HG02623 (cell line): Measurements from ENCODE around the gene ANKRD12.
"Not testable (repeated sequence)": the region's sequence is repeated elsewhere in the genome, so short reads cannot be mapped to it uniquely, and the experiment has no call there.

Experiments used
- ATAC-seq: cut with Tn5 transposase; IDR thresholded peaks from one replicate; pipeline ENCODE4 v1.9.1; 2021; ENCODE audit warnings: moderate library complexity; ENCODE audit not compliant: unreplicated experiment

Gene ANKRD12

DNA sequence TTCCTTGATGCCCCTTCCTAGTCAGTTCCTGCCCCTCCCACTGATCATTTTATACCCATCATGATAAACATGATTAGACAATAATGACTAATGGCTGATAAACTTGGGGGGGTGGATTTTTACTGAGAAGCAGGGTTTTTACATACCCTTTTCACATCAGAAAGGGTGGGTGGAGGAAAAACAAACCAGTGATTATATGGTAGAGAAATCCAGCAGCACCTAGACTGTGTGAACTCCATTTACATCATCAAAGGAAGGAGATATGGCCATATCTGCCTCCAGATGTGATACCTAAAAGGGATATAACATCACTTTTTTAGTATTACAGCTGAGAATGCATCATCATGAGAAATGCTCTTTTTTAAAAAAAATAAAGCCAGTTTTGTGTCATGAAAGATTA is 89.9 kb downstream of the ANKRD12 start:
- ATAC-seq = no peak

DNA sequence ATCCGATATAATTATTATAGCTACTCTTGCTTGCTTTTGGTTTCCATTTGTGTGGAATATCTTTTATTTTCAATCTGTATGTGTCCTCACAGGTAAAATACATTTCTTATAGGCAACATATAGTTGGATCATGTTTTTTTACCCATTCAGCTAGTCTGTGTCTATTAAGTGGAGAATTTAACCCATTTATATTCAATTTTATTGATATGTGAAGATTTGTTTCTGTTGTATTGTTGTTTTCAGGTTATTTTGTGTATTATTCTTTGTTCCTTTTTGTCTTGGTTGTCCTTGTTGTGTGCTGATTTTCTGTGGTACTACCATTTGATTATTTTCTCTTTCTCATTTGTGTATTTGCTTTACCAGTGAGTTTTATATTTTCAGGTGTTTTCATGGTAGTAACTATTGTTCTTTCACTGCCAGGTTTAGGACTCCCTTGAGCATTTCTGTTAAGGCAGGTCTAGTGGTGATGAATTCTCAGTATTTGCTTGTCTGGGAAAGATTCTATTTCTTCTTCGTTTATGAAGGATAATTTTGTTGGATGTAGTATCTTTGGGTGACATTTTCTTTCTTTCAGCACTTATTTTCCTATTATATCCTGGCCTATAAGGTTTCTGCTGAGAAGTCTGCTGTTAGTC is 95.4 kb downstream of the ANKRD12 start:
- no peak for ATAC-seq

DNA sequence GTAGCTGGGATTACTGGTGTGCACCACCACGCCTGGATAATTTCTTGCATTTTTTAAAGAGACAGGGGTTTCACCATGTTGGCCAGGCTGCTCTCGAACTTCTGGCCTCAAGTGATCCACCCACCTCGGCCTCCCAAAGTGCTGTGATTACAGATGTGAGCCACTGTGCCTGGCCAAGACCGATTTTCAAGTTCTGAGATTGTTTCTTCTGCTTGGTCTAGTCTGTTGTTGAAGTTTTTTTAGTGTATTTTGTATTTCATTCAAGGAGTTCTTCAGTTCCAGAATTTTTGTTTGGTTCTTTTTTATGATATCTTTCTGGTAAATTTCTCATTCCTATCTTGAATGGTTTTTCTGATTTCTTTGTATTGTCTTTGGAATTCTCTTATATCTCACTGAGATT is 96.4 kb downstream of the ANKRD12 start:
- no peak for ATAC-seq

DNA sequence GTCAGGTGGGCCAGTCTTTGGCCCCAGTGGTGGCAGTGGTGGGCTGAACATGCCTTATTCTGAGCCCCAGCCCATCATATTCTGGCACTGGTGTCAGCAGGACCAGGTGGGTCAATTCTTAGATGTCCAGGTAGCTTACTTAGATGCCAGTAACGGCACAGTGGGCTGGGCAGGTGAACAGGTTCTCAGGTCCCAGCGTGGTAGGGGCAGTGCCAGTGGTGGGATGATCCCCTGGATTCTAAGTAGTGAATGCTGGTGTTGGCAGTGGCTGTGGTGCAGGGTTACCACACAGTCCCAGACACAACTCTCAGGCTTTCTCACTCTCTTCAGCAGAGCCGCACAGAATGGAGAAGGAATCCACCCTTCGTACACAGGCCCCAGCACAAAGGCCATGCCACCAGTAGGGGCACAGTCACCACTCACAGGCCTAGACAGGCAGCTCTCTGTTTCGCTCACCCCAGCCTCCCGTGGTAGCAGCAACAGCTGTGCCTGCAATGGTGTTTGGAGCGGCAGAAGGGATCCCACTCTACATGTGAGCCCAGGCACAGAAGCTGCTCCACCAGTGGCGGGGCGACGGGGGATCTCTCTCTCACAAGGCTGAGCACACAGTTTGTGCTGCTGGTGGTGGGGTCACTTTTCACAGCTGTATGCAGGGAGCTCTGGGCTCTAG is 97.3 kb downstream of the ANKRD12 start:
- ATAC-seq = no peak

DNA sequence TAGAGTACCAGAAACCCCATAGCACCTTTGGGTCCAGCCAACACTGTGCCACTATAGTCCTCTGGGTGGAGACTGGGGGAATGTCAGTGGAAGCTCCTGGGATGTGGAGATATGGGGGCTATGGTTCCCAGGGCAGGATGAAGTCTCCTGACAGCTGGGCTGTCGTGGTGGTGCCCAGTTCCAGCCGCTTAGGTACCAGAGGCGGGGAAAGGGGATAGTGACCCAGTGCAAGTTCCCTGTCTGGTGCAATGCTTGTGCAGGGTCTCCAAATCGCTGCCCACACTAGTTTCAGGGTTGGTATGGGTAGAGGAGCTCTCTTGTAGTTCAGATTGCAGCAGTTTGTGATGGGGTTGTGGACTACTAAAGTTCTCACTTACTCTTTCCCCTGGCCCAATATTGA is 97.9 kb downstream of the ANKRD12 start:
- ATAC-seq = no peak

DNA sequence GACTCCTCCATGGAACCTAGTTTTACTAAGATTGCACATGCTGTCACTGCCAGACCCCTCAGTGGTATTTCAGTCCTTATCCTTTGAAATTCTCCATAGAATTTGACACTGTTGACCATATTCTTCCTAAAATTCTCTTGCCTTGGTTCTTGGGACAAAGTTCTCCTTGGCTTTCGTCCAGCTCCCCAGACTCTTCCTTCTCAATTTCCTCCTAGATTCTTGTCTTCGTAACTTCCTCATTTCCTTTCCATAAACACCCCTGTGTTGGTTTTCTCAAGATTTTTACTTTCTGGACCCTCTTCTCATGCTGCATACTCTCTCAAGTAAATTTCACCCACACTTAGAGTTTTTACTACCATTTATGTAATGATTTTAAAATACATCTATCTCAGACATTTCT is 101.4 kb downstream of the ANKRD12 start:
- no peak for ATAC-seq

DNA sequence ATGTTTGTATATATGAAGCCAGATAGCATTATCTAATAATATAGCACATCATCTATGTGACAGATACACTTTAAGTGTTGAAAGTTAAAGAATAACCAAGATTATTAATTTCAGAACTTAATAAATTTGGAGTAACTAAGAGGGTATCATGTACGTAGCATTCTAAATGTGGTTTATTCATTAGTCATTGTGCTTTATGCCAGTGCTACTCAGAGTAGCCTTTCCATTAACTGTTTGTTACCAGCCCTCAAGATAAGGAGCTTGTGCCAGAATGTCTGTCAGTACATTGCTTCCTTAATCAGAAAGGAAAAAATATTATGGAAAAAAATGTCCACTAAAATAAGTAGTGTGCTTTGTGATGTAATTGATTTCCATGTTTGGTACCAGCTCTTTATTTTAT is 103.1 kb downstream of the ANKRD12 start:
- no peak for ATAC-seq

DNA sequence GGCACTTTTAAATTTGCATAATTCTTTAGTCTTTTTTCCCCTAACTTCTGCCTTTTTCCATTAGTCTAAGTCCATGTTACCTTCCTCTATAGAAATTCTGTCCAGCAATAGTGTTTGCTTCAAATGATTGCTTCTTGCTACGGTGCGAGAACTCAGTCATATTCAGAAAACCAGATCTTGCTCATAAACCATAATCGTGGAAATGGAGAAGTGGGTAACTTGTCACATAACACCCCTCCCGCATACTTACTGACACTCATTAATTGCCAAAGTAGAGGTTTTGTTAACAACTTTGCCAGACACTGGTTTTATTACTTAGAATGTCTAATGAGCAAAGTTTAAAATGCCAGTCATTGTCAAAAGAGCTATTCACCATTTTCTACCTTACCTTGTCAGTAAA is 103.7 kb downstream of the ANKRD12 start:
- ATAC-seq = no peak

DNA sequence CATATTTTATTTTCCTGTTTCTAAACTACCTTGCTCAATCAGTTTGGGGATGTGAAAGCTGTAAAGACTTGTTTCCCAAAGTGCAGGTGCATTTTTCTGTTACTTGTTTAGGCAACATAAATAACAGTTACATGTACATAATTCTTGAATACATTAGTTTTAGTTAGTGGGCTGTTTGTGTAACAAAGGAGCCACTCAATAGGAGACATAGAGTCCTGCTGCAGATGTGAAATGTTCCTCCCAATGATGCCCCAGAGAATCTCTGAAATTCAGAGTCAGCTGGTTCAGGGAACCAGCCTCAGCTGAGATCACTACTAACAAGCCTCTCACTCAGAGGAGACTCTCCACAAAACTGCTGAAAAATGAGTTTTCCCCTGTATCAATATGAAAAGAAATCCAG is 106.4 kb downstream of the ANKRD12 start:
- ATAC-seq = no peak

DNA sequence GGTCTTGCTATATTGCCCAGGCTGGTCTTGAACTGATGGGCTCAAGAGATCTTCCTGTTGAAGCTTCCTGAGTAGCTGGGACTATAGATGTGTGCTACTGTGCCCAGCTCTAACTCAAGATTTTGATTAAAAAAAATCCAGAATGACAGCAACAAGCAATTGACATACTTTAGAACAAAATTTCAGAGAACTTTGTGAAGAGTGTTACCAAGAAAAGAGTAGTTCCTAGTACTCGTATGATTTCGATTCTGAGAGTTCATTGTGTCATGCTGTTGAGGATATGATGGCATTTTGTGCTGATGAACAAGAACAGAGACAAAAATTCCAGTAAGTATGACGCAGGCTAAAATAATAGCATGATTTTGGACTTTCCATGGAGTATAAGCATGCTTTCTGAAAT is 107.8 kb downstream of the ANKRD12 start:
- no peak for ATAC-seq

DNA sequence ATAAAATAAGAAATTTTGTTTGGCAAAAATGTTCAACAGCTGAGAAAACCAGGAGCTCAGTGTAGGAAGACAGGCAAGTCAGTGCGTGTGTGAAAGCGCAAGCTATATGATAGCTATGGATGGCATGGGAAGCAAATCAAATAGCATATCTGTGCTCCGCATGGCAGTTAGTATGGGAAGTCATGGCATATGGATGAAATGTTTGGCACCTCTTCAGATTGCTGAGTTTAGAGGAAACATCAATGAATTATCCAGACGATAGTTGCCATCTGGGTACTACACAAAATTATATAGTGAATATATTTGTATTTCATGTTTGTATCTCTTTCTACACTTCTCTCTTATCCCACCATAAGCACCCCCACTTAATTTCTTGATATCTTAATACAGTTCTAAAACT is 112.1 kb downstream of the ANKRD12 start:
- ATAC-seq = no peak

DNA sequence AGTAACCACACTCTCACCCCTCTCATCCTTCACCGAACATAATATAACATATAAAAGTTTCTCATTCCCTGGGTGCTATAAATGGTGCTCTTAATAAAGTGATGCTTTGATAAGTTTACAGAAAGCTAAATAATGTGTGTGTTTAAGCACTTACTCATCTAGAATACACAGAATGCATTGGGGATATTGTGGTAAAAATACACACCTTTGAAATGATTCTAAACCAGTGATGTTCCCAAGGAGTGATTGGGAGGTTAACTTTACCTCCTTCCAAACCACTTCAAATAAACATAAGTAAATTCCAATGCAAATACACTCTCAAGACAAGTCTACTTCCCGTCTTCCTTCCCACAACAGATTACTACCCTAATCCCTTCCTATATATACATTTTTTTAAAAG is 112.7 kb downstream of the ANKRD12 start:
- no peak for ATAC-seq

DNA sequence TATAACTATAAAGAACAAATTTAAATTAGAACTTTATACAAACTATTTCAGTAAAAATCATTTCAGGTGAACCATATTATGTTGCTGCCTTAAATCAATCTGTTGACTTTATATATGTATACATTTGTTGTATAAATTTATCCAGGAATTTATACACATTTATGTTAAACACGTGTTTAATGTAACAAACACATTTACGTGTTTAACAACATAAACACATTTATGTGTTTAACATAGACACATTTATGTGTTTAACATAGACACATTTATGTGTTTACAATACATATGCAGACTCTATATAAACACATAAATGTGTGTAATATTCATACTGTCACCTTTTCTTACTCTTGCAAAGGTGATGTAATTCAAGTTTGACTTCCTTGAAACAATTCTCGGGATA is 122.6 kb downstream of the ANKRD12 start:
- ATAC-seq = no peak

DNA sequence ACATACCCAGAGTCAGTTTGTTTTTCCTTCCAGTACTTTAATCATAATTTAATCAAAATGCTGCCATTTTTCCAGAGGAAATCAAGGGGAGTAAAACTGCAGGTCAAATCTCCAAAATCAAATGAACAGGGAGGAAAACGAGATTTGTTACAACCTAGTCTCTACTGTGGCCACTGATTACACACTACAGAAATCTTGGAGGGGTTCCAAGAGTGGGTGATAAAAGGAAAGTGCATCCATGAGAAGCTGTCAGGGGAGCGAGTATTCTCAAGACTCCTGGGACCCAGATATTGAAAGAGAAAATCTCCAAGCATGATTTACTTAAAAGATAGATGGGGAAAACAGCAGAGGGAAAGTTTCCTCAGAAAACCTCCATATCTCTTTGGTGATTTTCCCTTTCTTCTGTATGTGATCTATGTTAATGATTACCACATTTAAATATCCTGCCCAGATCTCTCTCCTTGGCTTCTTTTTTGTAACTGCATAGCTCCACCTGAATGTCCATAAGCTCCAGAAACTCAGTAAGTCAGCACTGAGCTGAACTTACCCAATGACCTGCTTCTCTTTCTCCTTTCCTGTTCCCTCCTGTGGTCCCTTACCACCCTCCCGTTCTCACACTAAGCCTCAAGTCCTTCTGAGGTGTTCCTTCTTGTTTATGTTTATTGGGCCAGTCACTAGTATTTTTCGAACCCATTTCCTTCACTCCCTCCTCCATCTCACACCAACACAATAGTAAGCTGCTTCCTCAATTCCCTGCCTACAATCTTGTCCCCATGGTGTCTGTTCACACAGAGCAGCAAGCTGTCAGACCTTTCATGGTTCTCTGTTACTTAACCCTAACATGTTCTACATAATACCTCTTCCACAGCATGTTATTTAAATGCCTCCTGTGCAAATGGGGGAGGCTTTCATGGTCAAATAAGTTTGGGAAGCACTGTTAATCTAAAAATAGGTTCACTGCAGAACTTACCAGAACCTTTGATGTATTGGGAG is 124.1 kb downstream of the ANKRD12 start:
- ATAC-seq = no peak

DNA sequence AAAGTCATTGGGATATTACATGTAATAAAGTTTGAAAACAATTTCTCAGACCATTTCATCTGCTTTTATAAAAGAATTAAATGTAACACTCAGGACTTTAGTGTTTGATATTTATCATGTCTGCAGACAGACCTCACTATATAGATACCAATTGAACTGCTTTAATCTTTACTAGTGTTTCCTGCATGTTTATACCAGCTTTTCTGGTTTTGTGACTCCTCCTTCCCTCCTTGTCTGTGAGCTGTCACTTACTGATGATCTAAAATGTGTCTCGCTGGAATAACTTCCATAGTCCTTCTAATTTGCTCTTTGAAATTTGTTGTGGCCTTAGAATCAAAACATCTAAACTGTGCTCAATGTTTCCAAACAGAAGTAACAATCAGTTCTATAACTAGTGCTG is 126.7 kb downstream of the ANKRD12 start:
- no peak for ATAC-seq

DNA sequence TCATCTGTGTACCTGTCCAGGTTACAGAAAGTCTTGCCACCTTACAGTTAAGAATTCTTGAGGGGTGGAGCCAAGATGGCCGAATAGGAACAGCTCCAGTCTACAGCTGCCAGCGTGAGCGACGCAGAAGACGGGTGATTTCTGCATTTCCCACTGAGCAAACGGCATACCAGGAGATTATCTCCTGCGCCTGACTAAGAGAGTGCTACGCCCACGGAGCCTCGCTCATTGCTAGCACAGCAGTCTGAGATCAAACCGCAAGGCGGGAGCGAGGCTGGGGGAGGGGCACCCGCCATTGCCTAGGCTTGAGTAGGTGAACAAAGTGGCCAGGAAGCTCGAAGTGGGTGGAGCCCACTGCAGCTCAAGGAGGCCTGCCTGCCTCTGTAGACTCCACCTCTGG is 128.2 kb downstream of the ANKRD12 start:
- ATAC-seq = not testable (repeated sequence)

DNA sequence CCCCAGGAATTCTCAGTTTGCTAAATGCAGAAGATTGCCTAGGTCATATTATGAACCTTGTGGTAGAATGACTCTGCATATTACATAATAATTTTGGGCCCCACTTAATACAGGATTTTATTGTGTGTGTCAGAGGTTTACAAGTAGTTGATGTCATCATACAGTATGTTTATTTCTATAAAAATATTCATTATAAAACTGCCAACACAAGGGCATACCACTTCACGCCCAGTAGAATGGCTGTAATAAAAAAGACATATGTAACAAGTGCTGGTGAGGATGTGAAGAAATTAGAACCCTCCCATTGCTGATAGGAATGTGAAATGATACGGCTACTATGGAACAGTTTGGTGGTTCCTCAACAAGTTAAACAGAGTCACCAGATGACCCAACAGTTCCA is 136.6 kb downstream of the ANKRD12 start:
- no peak for ATAC-seq

DNA sequence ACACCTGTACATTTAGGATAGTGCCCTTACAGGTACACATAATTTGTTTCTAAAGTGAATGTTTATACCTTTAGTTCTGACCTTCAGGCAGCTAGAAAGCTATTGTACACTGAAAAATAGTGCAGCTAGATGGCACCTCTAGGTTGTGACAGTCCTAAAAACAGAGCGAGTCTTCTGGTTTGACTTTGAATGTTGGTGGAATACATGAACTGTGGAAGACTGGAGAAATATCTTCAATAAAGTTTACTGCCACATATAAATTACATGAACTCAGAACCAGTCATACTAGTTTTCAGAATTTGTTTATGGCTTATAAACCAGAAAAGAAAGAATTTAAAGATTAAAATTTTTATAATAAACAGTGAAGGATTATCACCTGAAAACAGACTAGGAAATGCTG is 139.3 kb downstream of the ANKRD12 start:
- no peak for ATAC-seq

DNA sequence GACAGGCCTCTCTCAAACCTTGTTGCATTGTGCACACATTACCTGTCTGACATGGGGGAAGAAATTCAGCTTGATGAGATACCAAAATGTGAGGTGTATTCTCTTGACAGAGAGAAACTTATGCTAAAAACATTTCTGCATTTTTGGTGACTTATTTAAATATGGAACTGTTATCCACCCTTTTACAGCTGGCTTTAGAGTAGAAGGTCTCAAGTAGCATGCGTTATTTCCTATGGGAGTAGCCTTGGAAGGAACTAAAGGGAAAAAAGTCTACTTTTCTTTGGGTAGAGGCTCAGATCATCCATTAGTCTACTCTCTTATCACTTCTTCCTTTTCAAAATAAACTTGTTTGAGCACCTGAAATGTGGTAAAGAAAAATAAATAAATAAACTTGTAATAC is 141.4 kb downstream of the ANKRD12 start:
- ATAC-seq = no peak

DNA sequence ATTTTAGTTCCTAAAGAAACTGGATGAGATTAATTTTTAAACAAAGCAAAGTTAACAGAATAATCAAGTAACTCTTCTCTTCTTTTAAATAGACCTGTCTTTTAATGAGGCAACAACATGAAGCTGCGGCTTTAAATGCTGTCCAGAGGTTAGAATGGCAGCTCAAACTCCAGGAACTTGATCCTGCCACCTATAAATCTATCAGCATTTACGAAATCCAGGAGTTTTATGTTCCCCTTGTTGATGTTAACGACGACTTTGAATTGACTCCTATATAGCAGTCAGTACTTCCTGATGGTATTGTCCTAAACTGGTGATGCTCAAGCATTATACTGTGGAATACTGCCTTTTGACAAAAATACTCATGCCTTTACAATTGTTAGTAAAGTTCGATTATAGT is 144.3 kb downstream of the ANKRD12 start:
- no peak for ATAC-seq

DNA sequence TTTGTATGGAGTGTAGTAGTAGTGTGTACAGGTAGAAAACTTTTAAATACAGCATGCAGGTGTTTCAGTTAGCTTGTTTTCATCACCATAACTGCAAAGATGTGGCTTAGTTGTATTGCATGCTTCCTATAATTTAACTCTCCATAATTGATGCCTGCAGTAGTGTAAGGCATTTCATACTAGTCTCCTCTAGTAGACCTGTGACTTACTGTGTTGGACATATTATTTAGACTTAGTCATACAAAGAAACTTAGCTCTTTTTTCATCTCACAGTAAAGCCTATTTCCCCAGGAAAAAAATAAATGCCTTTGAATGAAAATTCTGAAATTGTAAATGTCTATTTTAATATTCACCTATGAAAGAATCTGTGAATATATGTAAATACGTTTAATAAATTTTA is 145.2 kb downstream of the ANKRD12 start:
- ATAC-seq = no peak

DNA sequence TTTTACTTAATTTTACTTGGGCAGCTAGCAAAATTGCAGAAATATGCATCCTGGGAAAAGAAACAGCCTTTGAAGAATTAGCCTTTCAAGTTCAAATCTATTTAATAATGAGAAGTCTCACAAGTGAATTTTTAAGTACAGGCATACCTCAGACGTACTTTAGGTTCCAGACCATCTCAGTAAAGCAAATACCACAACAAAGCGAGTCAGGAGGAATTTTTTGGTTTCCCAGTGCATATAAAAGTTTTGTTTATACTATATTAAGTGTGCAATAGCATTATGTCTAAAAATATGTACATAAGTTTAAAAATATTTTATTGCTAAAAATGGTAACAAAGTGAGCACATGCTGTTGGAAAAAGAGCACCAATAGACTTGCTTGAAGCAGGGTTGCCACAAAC is 147.2 kb downstream of the ANKRD12 start:
- no peak for ATAC-seq
